Right atrium auricular region (tissue), 2 donors: ENCODE results near the gene NDUFB8. TPM values are rescaled to one million over a fixed set of nuclear protein-coding genes. Genes with fewer than 3 reads are reported as not detected.

Source experiments
- DNase-seq: peaks from one replicate; pipeline ENCODE4 v3.0.0-alpha.2; 2019; ENCODE audit warnings: low spot score
- H3K27ac ChIP-seq, 2 donors: fragments of 200-600 bp; sonication (generic); 1 replicate in 1 of 2; 2 replicates in 1 of 2; pipeline ENCODE4 v1.5.1; 2016 to 2019
- H3K27me3 ChIP-seq, 2 donors: fragments of 200-600 bp; sonication (generic); one replicate each; pipeline versions ENCODE4 v1.5.1 to v1.6.0; 2017 to 2019
- H3K36me3 ChIP-seq: fragments of 200-600 bp; sonication (generic); one replicate; pipeline ENCODE4 v1.5.1; 2016
- H3K4me1 ChIP-seq, 2 donors: fragments of 200-600 bp; sonication (generic); one replicate each; pipeline versions ENCODE4 v1.5.1 to v1.6.0; 2017 to 2019
- H3K4me3 ChIP-seq, 2 donors: fragments of 200-600 bp; sonication (generic); 1 replicate in 1 of 2; 2 replicates in 1 of 2; pipeline ENCODE4 v1.5.1; 2017 to 2019; ENCODE audit warnings: mild to moderate bottlenecking in 1 of 2, moderate library complexity in 1 of 2
- H3K9me3 ChIP-seq, 2 donors: fragments of 200-600 bp; sonication (generic); one replicate each; pipeline ENCODE4 v1.5.1; 2019
- CTCF ChIP-seq, 2 donors: fragments of 200-600 bp; sonication (generic); IDR thresholded peaks; one replicate each; pipeline ENCODE4 v1.5.1; 2019; ENCODE audit warnings: antibody characterized with exemption in 2 of 2
- total RNA-seq, 2 donors: library from RNA; depleted of rRNA; stranded (reverse); fragments of >200 nt; gene quantifications; one replicate each; pipeline ENCODE4 v1.1.0, GENCODE V29; 2016

Gene NDUFB8
- total RNA-seq, 2 donors from 2014 or later: 355 to 361 TPM

DNA sequence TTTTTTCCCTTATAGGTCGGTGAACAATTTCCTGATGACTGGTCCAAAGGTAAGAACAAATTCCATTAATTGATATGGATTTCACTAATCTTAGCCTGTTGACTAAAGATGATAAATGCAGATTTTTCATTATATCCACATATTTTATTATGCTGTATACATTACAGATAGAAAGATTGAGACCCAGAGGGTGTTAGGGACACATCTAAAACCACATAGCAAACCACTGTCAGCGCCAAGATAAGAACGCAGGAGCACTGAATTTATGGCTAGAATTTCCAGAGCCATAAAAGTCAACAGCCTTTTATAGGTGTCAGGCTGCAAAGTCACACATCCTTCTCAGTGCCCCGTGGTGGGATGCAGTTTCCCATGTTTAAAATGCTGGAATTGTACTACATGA, 50.6 kb downstream of the NDUFB8 start:
- TF ChIP-seq CTCF (IDR thresholded peaks at IDR 0.05): no peak
- H3K9me3 ChIP-seq: no peaks in the 10 kb centered on the region
- H3K4me3 ChIP-seq: no peak overlapping the region
- peaks cover 0 to 13% of the 10 kb centered on the region in 2 donors for H3K4me1 ChIP-seq
- H3K27ac ChIP-seq: no peak overlapping the region
- no peak for DNase-seq
- H3K36me3 ChIP-seq: no peaks in the 10 kb centered on the region
- no peaks in the 10 kb centered on the region for H3K27me3 ChIP-seq

DNA sequence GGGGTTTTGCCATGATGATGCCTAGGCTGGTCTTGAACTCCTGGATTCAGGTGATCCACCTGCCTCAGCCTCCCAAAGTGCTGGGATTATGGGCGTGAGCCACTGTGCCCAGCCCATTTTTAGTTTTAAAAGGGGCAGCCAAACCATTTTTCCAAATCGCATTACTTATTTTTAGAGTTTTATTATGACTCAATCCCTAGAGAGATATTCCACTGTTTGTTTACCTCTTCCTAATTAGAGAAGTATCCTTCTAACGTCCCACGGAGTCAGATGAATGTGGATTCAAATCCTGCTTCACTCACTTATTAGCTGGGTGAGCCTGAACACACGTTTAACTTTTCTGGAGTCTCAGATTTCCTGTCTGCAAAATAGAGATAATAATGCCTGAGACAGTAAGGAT, 51.7 kb downstream of the NDUFB8 start:
- no peaks in the 10 kb centered on the region for H3K27me3 ChIP-seq

More for the DNA sequence above, 51.7 kb downstream of the NDUFB8 start:
- no peak overlapping the region for H3K4me3 ChIP-seq
- H3K4me1 ChIP-seq: peaks cover 0 to 13% of the 10 kb centered on the region in 2 donors
- H3K27ac ChIP-seq: no peak overlapping the region
- DNase-seq: no peak
- TF ChIP-seq CTCF (IDR thresholded peaks at IDR 0.05): no peak
- no peaks in the 10 kb centered on the region for H3K36me3 ChIP-seq
- H3K9me3 ChIP-seq: no peaks in the 10 kb centered on the region

Other genes with a start within 250 kb of the NDUFB8 start
- 10 to 100 TPM; 18.0 to 30.0 TPM for gene BLOC1S2, start 243.2 kb downstream of the NDUFB8 start, total RNA-seq
- gene PKD2L1, start 199.6 kb downstream of the NDUFB8 start, total RNA-seq: not detected
- 10 to 100 TPM in 1 of 2 donors, 1 to 10 TPM in 1; 7.9 to 25.4 TPM for gene SCD, start 182.6 kb downstream of the NDUFB8 start, total RNA-seq
- gene WNT8B, start 66.9 kb downstream of the NDUFB8 start, total RNA-seq: not detected
- 1 to 10 TPM; 2.0 to 4.5 TPM for gene SEC31B, start 10.0 kb downstream of the NDUFB8 start, total RNA-seq
- gene HIF1AN, start 6.1 kb upstream of the NDUFB8 start, total RNA-seq: 10 to 100 TPM in 1 of 2 donors, 1 to 10 TPM in 1; 8.5 to 11.3 TPM
- gene PAX2, start 215.7 kb upstream of the NDUFB8 start, total RNA-seq: not detected